GM19328 (cell line): ENCODE results near the gene NPAT.
"Not testable (repeated sequence)": the region's sequence is repeated elsewhere in the genome, so short reads cannot be mapped to it uniquely, and the experiment has no call there.

Experiments used
- ATAC-seq: cut with Tn5 transposase; IDR thresholded peaks from one replicate; pipeline ENCODE4 v1.9.1; 2021; ENCODE audit warnings: mild to moderate bottlenecking, moderate library complexity; ENCODE audit not compliant: unreplicated experiment

NPAT gene

GRCh38 chr11:108160970-108161566 lies 61.4 kb downstream of the NPAT start:
- peak; percentile 87 for ATAC-seq

- no peak for ATAC-seq
Measured at GRCh38 chr11:108154591-108154990, 67.8 kb downstream of the NPAT start.

GRCh38 chr11:108148556-108148955 lies 73.9 kb downstream of the NPAT start:
- no peak for ATAC-seq

GRCh38 chr11:108147150-108147549 lies 75.3 kb downstream of the NPAT start:
- ATAC-seq = no peak

- ATAC-seq = no peak
Measured at GRCh38 chr11:108144615-108145014, 77.8 kb downstream of the NPAT start.

- no peak for ATAC-seq
Measured at GRCh38 chr11:108142304-108142703, 80.1 kb downstream of the NPAT start.

GRCh38 chr11:108137212-108137611 lies 85.2 kb downstream of the NPAT start:
- no peak for ATAC-seq

GRCh38 chr11:108135845-108136544 lies 86.4 kb downstream of the NPAT start:
- ATAC-seq = no peak

GRCh38 chr11:108132993-108133538 lies 89.4 kb downstream of the NPAT start:
- ATAC-seq = not testable (repeated sequence)

- ATAC-seq = no peak
Measured at GRCh38 chr11:108131993-108132392, 90.4 kb downstream of the NPAT start.

- no peak for ATAC-seq
Measured at GRCh38 chr11:108128772-108129171, 93.7 kb downstream of the NPAT start.

GRCh38 chr11:108125096-108125495 lies 97.3 kb downstream of the NPAT start:
- ATAC-seq = no peak

GRCh38 chr11:108122166-108122628 lies 100.2 kb downstream of the NPAT start:
- ATAC-seq = no peak

GRCh38 chr11:108121274-108122155 lies 100.9 kb downstream of the NPAT start, which contains the start of gene ACAT1:
TSS of gene ACAT1 (plus strand) at chr11:108121567. CDS start at chr11:108121607, 40 bp downstream.
- peak; percentile 95 for ATAC-seq

- ATAC-seq = not testable (repeated sequence)
Measured at GRCh38 chr11:108120936-108121273, 101.5 kb downstream of the NPAT start.

- no peak for ATAC-seq
Measured at GRCh38 chr11:108117746-108118371, 104.6 kb downstream of the NPAT start.

GRCh38 chr11:108115500-108116140 lies 106.8 kb downstream of the NPAT start:
- no peak for ATAC-seq

- ATAC-seq = no peak
Measured at GRCh38 chr11:108112057-108112456, 110.4 kb downstream of the NPAT start.

- no peak for ATAC-seq
Measured at GRCh38 chr11:108111126-108111525, 111.3 kb downstream of the NPAT start.
